ENCODE measurements around the gene TBX4.
A peak's percentile ranks its signal among the peaks of the same experiment; 100 is the strongest.
"Not testable (repeated sequence)": the region's sequence is repeated elsewhere in the genome, so short reads cannot be mapped to it uniquely, and the experiment has no call there.

TBX4 gene

GRCh38 chr17:61413661-61414126 lies 38.5 kb upstream of the TBX4 start:
- DNase-seq = no peak

DNA sequence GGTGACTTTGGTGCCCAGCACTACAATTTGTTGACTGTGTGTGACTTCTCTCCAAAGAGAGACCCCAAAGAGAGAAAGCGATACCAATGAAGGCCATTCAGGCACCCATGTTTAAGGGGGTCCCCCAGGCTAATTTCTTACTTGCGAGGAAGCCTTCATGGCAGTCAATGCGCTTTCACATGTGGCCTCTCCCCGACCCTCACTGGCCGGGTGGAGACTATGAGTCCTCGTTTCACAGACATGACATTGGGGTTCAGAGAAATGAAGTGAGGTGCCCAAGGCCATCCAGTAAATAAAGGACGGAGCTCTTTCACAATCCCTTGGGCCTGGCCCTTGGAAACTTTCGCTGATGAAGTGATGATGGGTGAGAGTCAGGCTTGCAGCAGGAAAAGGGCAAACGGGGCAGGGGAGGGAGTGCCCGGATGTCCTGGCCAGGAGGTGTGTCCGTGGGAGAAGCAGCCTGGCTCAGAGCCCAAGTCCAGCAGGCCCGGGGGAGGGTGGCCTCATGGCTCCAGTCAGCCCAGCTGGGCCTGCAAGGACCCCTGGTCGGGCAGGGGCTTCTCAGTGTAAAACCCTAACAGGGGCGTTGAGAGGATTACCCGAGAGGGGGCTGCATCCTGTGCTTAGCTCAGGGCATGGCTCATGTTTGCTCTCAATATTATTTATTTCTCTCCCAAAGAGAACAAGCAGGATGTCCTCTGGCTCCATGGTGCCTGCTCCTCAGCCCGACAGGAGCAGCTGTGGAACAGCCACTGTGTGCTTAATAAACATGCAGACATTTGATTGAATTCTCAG lies 37.9 kb upstream of the TBX4 start:
- DNase-seq = no peak

DNA sequence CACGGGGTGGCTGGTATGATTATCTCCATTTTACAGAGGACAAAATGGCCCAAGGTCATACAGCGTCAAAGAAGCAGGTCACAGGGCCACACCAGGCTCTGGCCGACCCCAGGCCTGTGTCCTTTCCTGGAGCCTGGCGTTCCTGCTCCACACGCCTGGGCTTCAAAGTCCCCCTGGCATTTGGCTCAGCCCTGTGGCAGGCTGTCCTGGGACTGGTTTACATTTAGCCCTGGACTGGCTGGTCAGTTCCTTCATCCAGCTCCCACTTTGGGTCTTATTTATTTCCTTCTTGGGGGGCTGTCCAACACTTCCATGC lies 37.3 kb upstream of the TBX4 start:
- DNase-seq = no peak

DNA sequence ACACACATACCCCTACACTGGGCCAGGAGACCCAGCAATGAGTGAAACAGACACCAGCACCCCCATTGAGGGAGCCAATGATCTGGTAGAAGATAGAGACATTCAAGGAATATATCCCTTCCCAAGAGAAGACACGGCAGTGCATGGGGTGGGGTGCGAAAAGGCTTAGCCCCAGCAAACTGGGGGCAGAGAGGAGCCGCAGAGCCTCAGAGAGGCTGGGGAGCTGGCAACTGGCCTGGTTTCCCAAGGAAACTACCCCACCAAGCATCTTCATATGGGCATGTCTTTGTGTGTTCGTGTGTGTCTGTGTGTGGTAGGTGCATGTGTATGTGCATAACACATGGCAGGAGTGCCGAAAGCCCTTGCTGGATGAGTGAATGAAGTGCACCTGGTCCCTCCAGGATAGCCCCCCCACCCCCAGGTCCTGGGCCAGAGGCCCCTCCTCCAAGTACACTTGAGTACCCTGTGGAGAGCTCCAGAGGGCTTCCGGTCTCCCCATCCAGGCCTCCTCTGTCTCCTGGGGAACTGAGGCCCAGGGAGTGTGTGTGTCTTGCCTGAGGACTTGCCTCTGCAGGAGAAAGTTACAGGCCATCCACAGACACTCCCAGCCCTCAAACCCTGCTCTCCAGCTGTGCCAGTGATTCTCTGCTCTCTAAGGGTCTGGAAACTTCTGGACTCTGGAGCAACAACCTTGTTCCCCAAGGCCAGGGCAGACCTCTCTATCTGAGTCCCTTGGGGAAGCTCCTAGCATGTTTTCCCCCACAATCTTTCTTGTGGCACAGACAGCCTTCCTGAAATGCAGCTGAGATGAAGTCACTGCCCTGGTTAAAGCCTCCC lies 36.6 kb upstream of the TBX4 start:
- DNase-seq = no peak

- no peak for DNase-seq
Observed at GRCh38 chr17:61416211-61416539, 36.0 kb upstream of the TBX4 start.

GRCh38 chr17:61416540-61417363 lies 35.5 kb upstream of the TBX4 start:
- peak; percentile 41 for DNase-seq

GRCh38 chr17:61418449-61418848 lies 33.8 kb upstream of the TBX4 start:
- DNase-seq = no peak

DNA sequence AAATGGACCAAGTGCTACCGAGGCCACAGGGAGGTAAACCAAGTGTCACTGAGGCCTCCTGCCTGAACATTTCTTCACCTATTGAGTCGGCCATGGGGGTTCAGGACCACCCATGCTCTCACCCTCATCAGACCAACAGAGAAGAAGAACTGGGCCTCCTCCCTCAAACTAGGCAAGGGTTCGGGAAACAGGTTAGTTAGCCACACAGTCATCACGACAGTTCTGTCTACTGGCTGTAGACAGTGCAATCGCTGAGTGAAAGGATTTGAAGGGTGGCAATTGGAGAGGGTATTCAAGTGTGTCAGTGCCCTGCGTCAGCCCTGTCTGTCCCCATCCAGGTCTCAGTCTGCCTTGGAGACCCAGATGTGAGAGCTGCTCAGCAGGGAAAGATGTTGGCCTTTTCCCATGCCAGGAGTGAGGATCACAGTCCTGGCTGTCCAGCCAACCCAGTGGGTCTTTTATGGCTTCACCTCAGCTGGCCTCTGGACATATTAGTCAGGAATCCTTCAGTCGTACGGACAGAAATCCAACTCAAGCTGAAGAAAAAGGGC lies 32.7 kb upstream of the TBX4 start:
- DNase-seq = no peak

- no peak for DNase-seq
Observed at GRCh38 chr17:61420052-61420451, 32.2 kb upstream of the TBX4 start.

- DNase-seq = no peak
Observed at GRCh38 chr17:61420745-61421398, 31.4 kb upstream of the TBX4 start.

DNA sequence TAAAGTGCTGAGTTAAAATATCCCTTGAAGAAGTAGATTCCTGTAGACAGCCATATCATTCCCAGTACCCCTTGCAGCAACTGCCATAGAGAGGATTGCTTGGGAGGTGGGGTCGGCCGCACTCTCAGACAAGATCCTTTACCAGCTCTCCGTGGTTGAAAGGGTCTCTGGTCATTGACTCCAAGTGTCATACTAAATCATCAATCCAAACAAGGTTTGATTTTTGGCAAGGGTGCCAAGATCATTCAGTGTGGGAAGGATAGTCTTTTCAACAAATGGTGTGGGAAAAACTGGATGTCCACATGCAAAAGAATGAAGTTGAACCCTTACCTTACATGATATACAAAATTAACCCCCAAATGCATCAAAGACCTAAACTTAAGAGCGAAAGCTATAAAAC lies 30.8 kb upstream of the TBX4 start:
- no peak for DNase-seq

DNA sequence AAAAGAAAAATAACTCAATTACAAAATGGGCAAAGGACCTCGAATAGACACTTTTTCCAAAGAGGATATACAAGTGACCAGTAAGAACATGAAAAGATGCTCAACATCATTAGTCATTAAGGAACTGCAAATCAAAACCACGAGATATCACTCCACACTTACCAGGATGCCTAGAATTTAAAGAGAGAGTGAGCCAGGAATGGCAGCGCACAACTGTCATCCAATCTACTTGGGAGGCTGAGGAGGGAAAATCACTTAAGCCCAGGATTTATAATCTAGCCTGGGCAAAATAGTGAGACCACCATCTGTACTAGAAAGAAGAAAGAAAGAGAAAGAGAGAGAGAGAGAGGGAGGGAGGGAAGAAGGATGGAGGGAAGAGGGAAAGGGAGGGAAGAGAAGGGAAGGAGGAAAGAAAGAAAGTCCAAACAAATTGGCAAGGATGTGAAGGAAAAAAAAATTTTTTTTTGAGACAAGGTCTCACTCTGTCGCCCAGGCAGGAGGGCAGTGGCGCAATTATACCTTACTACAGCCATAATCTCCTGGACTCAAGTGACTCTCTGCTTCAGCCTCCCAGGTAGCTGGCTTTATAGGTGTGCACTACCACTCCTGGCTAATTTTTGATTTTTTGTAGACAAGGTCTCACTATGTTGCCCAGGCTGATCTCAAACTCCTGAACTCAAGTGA lies 30.0 kb upstream of the TBX4 start:
- no peak for DNase-seq

DNA sequence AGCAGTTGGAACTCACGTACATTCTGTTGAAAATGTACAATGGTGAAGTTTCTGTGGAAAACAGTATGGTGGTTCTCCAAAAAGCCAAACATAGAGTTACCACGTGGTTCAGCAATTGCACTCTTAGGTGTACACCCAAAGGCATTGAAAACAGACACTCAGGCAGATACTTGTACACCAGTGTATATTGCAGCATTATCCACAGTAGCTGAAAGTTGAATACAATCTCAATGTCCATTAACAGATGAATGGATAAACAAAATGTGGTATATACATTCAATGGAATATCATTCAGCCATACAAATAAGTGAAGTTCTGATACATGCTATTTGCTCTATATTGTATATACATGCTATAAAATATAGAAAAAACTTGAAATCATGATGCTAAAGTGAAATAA lies 29.4 kb upstream of the TBX4 start:
- no peak for DNase-seq

GRCh38 chr17:61423967-61424649 lies 28.1 kb upstream of the TBX4 start:
- DNase-seq = no peak

- no peak for DNase-seq
Observed at GRCh38 chr17:61425682-61426481, 26.3 kb upstream of the TBX4 start.

- no peak for DNase-seq
Observed at GRCh38 chr17:61426482-61427304, 25.5 kb upstream of the TBX4 start.

- no peak for DNase-seq
Observed at GRCh38 chr17:61427567-61427966, 24.7 kb upstream of the TBX4 start.

GRCh38 chr17:61429274-61429673 lies 22.9 kb upstream of the TBX4 start:
- DNase-seq = no peak

- not testable (repeated sequence) for DNase-seq
Observed at GRCh38 chr17:61429831-61430230, 22.4 kb upstream of the TBX4 start.
